Keratinocyte (primary cell): ENCODE results near the gene DUSP11.

Experiments used
- CTCF ChIP-seq, 3 experiments: IDR thresholded peaks in 1 of 3; conservative IDR thresholded peaks in 1 of 3; optimal IDR thresholded peaks in 1 of 3; 2 replicates in 2 of 3; 3 replicates in 1 of 3; pipeline versions ENCODE3 to v1.5.1; 2011; ENCODE audit warnings: low read length in 3 of 3, mild to moderate bottlenecking in 3 of 3, moderate library complexity in 2 of 3, control low read depth in 1 of 3, inconsistent platforms in 1 of 3; ENCODE audit not compliant: insufficient read depth in 2 of 3; ENCODE audit errors: extremely low read depth in 1 of 3
- EZH2 ChIP-seq: IDR thresholded peaks from one replicate; pipeline ENCODE4 v1.6.1; 2012; ENCODE audit warnings: inconsistent platforms, mild to moderate bottlenecking, low read length, moderate library complexity

- no peak for TF ChIP-seq CTCF (optimal IDR thresholded peaks at IDR 0.05 in 1 of 3, IDR thresholded peaks at IDR 0.05 in 1 of 3, conservative IDR thresholded peaks at IDR 0.05 in 1 of 3; ENCODE audit: extremely low read depth in 1 of 3, insufficient read depth in 2 of 3, low read length in 3 of 3)
- no peak for TF ChIP-seq EZH2
Measured at GRCh38 chr2:73828389-73828817, 48.5 kb upstream of the DUSP11 start.
